Hepatocyte (in vitro differentiated cells): ENCODE results near the gene SEMA3A. TPM values are rescaled to one million over a fixed set of nuclear protein-coding genes. Genes with fewer than 3 reads are reported as not detected.

Experiments used
- DNase-seq: peaks from one replicate; pipeline ENCODE4 v3.0.0-alpha.2; 2016; ENCODE audit warnings: low spot score
- H2AFZ ChIP-seq: fragments of 200-600 bp; sonication (generic); 2 replicates; pipeline ENCODE4 v1.6.0; 2016; ENCODE audit warnings: antibody characterized with exemption, mild to moderate bottlenecking
- H3K27ac ChIP-seq: fragments of 200-600 bp; sonication (generic); 2 replicates; pipeline ENCODE4 v1.5.1; 2016; ENCODE audit warnings: mild to moderate bottlenecking
- H3K27me3 ChIP-seq: fragments of 200-600 bp; sonication (generic); 2 replicates; pipeline ENCODE4 v1.6.1; 2016
- H3K36me3 ChIP-seq: fragments of 200-600 bp; sonication (generic); replicated peaks from 2 replicates; pipeline ENCODE4 v1.5.1; 2016; ENCODE audit warnings: low read depth; ENCODE audit not compliant: insufficient read depth
- H3K4me1 ChIP-seq: fragments of 200-600 bp; sonication (generic); 2 replicates; pipeline ENCODE4 v1.5.1; 2016; ENCODE audit warnings: mild to moderate bottlenecking, moderate library complexity; ENCODE audit not compliant: insufficient read depth
- H3K4me2 ChIP-seq: fragments of 200-600 bp; sonication (generic); 2 replicates; pipeline ENCODE4 v1.6.0; 2016
- H3K4me3 ChIP-seq: fragments of 200-600 bp; sonication (generic); 2 replicates; pipeline ENCODE4 v1.5.1; 2016; ENCODE audit warnings: mild to moderate bottlenecking
- H3K79me2 ChIP-seq: fragments of 200-600 bp; sonication (generic); 2 replicates; pipeline ENCODE4 v1.6.0; 2017; ENCODE audit warnings: mild to moderate bottlenecking
- H3K9me2 ChIP-seq: fragments of 200-600 bp; sonication (generic); replicated peaks from 2 replicates; pipeline ENCODE4 v1.6.0; 2017; ENCODE audit warnings: mild to moderate bottlenecking; ENCODE audit not compliant: insufficient read depth
- H3K9me3 ChIP-seq: fragments of 200-600 bp; sonication (generic); 2 replicates; pipeline ENCODE4 v1.5.1; 2016; ENCODE audit warnings: low read depth, mild to moderate bottlenecking
- H4K20me1 ChIP-seq: fragments of 200-600 bp; sonication (generic); 2 replicates; pipeline ENCODE4 v1.6.0; 2016; ENCODE audit warnings: mild to moderate bottlenecking; ENCODE audit not compliant: insufficient read depth, poor library complexity, severe bottlenecking
- EZH2 ChIP-seq: fragments of 200-600 bp; sonication (generic); IDR thresholded peaks from 2 replicates; pipeline ENCODE4 v1.6.1; 2016; ENCODE audit warnings: antibody characterized with exemption, mild to moderate bottlenecking, borderline replicate concordance
- EZH2phosphoT487 ChIP-seq: fragments of 200-600 bp; sonication (generic); IDR thresholded peaks from one replicate; pipeline ENCODE4 v1.6.1; 2018; ENCODE audit warnings: antibody characterized with exemption, mild to moderate bottlenecking, low read depth, moderate library complexity; ENCODE audit not compliant: unreplicated experiment, severe bottlenecking
- WGBS: methylation state at CpG from one replicate; pipeline ENCODE4 v1.1.6; 2016; ENCODE audit warnings: low lambda C conversion rate; ENCODE audit errors: missing lambda C conversion rate; 5-methylcytosine and 5-hydroxymethylcytosine counted together
- polyA plus RNA-seq: library from polyadenylated mRNA; unstranded; fragments of >200 nt; fragmentation: Nextera tagmentation; extraction: Ambion mirVana; gene quantifications from 2 replicates; pipeline ENCODE4 v1.2.1, GENCODE V29; 2016
- total RNA-seq: library from RNA; depleted of rRNA; stranded (reverse); fragments of >200 nt; gene quantifications from 2 replicates; pipeline ENCODE4 v1.2.3, GENCODE V29; 2014
- TF ChIP-seq, protein P1 (sequence below): fragments of 200-600 bp; sonication (generic); IDR thresholded peaks from 2 replicates; pipeline ENCODE4 v1.5.1; 2016; ENCODE audit warnings: antibody characterized with exemption, mild to moderate bottlenecking; ENCODE audit not compliant: poor library complexity

The SEMA3A gene
- total and polyA plus RNA-seq, 2 experiments from 2014 or later: 19.3 to 64.6 TPM

DNA sequence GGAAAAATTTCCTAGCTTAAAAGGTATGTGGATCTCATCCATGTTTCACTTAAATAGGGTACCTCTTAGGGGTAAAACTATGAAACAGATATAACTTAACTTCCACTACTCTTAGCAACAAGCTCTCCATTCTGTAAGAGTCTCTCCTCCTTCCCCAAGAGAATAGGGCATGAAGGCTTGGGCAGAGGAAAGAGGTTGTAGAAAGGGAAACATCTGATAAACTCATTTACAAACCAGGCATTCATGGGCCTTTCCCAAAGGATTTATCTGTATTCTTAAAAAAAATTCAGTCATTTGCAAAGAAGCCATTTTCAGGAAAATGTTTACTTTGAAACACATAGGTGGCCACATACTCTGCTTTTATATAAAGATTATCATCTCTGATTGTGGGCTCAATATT, 82.7 kb downstream of the SEMA3A start:
- Histone ChIP-seq H3K36me3 (no peaks in the 10 kb centered on the region), H3K4me1 (peaks cover 6% of the 10 kb centered on the region), H3K79me2 (peaks cover 5% of the 10 kb centered on the region), H3K27ac (no peak overlapping the region), H2AFZ (no peak overlapping the region), H3K4me3 (no peak overlapping the region), H4K20me1 (no peaks in the 10 kb centered on the region), H3K27me3 (no peaks in the 10 kb centered on the region), H3K4me2 (no peak overlapping the region), H3K9me3 (no peaks in the 10 kb centered on the region), H3K9me2 (no peaks in the 10 kb centered on the region)
- no peak for DNase-seq
- TF ChIP-seq EZH2phosphoT487 (no peak), EZH2 (no peak)
- TF ChIP-seq, protein P1, sequence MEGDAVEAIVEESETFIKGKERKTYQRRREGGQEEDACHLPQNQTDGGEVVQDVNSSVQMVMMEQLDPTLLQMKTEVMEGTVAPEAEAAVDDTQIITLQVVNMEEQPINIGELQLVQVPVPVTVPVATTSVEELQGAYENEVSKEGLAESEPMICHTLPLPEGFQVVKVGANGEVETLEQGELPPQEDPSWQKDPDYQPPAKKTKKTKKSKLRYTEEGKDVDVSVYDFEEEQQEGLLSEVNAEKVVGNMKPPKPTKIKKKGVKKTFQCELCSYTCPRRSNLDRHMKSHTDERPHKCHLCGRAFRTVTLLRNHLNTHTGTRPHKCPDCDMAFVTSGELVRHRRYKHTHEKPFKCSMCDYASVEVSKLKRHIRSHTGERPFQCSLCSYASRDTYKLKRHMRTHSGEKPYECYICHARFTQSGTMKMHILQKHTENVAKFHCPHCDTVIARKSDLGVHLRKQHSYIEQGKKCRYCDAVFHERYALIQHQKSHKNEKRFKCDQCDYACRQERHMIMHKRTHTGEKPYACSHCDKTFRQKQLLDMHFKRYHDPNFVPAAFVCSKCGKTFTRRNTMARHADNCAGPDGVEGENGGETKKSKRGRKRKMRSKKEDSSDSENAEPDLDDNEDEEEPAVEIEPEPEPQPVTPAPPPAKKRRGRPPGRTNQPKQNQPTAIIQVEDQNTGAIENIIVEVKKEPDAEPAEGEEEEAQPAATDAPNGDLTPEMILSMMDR: no peak

DNA sequence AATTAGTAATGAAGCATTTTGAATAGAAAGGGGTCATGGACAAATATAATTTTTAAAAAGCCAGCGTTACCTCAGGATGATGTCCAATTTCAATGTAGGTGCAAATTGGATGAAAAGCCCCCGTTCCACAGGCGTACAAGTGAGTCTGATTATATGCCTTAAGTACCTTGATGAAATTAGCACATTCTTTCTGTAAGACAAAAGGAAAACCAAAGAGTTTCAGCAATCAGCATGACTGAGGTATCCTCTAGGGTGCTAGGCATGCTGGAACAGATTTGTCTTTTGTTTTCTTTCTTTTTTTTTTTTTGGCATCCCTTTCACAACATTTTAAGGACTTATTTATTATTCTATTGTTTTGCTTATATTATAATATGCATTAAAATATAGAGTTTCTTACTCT, 84.2 kb downstream of the SEMA3A start:
- H3K27ac ChIP-seq: no peak overlapping the region
- H4K20me1 ChIP-seq: no peaks in the 10 kb centered on the region
- H2AFZ ChIP-seq: no peak overlapping the region
- H3K79me2 ChIP-seq: peaks cover 3% of the 10 kb centered on the region
- H3K9me3 ChIP-seq: no peaks in the 10 kb centered on the region
- no peaks in the 10 kb centered on the region for H3K27me3 ChIP-seq
- no peak overlapping the region for H3K4me2 ChIP-seq
- H3K9me2 ChIP-seq: no peaks in the 10 kb centered on the region
- 87% methylated on average over 3 of the region's 3 CpGs for WGBS
- peaks cover 6% of the 10 kb centered on the region for H3K4me1 ChIP-seq
- no peaks in the 10 kb centered on the region for H3K36me3 ChIP-seq
- DNase-seq: no peak
- no peak overlapping the region for H3K4me3 ChIP-seq
- TF ChIP-seq EZH2phosphoT487 (no peak), EZH2 (no peak)
- TF ChIP-seq, protein P1: no peak

DNA sequence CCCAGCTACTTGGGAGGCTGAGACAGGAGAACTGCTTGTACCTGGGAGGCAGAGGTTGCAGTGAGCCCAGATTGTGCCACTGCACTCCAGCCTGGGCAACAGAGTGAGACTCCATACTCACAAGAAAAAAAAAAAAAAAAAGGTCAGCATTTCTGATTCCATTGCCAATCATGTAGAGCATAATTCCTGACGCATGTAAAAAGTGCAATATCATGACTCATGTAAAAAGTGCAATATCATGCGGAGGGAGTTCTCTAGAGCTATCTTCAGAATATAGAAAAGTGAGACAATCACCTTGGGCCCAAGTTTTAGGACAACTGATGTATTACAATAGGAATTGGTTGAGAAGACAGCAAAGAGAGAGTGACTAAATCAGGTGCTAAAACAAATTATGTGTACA, 85.8 kb downstream of the SEMA3A start:
- H3K4me1 ChIP-seq: peaks cover 3% of the 10 kb centered on the region
- H2AFZ ChIP-seq: no peak overlapping the region
- no peak overlapping the region for H3K4me2 ChIP-seq
- no peak overlapping the region for H3K27ac ChIP-seq
- no peaks in the 10 kb centered on the region for H4K20me1 ChIP-seq
- no peak for TF ChIP-seq EZH2phosphoT487
- TF ChIP-seq, protein P1: no peak
- TF ChIP-seq EZH2: no peak
- H3K9me2 ChIP-seq: no peaks in the 10 kb centered on the region
- H3K27me3 ChIP-seq: no peaks in the 10 kb centered on the region
- peaks cover 6% of the 10 kb centered on the region for H3K79me2 ChIP-seq
- WGBS: 71% methylated on average over 2 of the region's 2 CpGs
- no peak overlapping the region for H3K4me3 ChIP-seq
- no peaks in the 10 kb centered on the region for H3K36me3 ChIP-seq
- H3K9me3 ChIP-seq: no peaks in the 10 kb centered on the region
- DNase-seq: no peak

DNA sequence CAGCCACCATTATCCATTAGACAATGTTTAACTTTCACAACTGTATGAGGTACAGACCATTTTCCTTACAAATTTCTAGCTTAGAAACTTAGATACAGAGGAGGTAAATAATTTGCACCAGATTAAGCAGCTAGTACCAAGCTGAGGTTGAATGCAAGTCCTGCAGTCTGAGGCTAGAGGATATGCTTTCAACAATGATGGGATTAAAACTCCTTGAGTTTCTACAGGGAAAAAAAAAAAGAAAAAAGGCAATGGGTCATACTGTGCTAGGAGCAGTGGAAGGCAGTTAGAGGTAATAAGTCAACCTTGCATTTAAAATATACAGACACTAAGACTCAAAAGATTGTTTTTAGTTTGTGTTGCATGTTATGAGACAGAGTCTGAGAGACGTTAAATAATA, 86.5 kb downstream of the SEMA3A start:
- Histone ChIP-seq H3K4me2 (no peak overlapping the region), H3K9me2 (no peaks in the 10 kb centered on the region), H4K20me1 (no peaks in the 10 kb centered on the region), H3K4me3 (no peak overlapping the region), H3K79me2 (peaks cover 8% of the 10 kb centered on the region), H2AFZ (no peak overlapping the region), H3K4me1 (no peaks in the 10 kb centered on the region), H3K9me3 (no peaks in the 10 kb centered on the region), H3K27me3 (no peaks in the 10 kb centered on the region), H3K36me3 (no peaks in the 10 kb centered on the region), H3K27ac (no peak overlapping the region)
- WGBS: 88% methylated on average over 1 of the region's 1 CpG
- DNase-seq: no peak
- TF ChIP-seq, protein P1: no peak
- TF ChIP-seq EZH2 (no peak), EZH2phosphoT487 (no peak)
